Gastrocnemius medialis (tissue), 4 donors: ENCODE results near the gene AP2B1.

Source experiments
- CTCF ChIP-seq, 5 experiments: fragments of 450-650 bp in 3 of 5; fragments of 200-600 bp in 2 of 5; sonication (generic) in 2 of 5; IDR thresholded peaks in 4 of 5; conservative IDR thresholded peaks in 1 of 5; 1 replicate in 4 of 5; 2 replicates in 1 of 5; pipeline ENCODE4 v1.5.1; 2016 to 2019; ENCODE audit warnings: antibody characterized with exemption in 5 of 5, mild to moderate bottlenecking in 3 of 5, moderate library complexity in 3 of 5
- POLR2A ChIP-seq, 2 donors: fragments of 450-650 bp; IDR thresholded peaks; one replicate each; pipeline ENCODE4 v1.6.1; 2017; ENCODE audit warnings: antibody characterized with exemption in 2 of 2, mild to moderate bottlenecking in 2 of 2, moderate library complexity in 2 of 2

DNA sequence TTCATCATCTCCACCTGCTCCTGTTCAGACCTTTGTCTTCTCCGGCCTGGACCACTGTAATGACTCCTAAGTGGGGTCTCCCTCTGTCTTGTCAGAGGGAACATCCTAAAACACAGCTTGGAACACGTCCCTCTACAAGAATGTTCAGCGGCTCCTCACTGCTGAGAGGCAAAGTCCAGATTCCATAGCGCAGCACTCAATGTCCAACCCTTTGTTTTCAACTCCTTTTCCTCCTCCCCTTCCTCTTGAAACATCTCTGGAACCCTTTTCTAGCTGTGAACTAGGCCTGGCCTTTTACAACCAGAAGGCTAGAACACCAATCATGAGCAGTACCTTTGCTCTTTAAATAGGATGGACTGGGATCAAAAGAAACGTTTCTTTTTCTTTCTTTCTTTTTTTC lies 174.5 kb downstream of the AP2B1 start:
- TF ChIP-seq POLR2A (IDR thresholded peaks at IDR 0.05) (no peak), CTCF (IDR thresholded peaks at IDR 0.05 in 4 of 5, conservative IDR thresholded peaks at IDR 0.05 in 1 of 5) (no peak)
